Fibroblast of skin of right biceps (primary cell): ENCODE results near the gene MAD2L2.
A peak's percentile ranks its signal among the peaks of the same experiment; 100 is the strongest.

ENCODE experiments used
- DNase-seq: peaks from one replicate; pipeline ENCODE4 v3.0.0-alpha.2; 2013

Gene MAD2L2

GRCh38 chr1:11681071-11681771, at the start of gene MAD2L2:
Gene MAD2L2, minus strand, starts transcription at chr1:11681148. Its CDS starts 547 bp downstream, at chr1:11680601.
- peak; percentile 82 for DNase-seq

- peak; percentile 14 for DNase-seq
Observed at GRCh38 chr1:11730429-11730891, 49.5 kb upstream of the MAD2L2 start.

DNA sequence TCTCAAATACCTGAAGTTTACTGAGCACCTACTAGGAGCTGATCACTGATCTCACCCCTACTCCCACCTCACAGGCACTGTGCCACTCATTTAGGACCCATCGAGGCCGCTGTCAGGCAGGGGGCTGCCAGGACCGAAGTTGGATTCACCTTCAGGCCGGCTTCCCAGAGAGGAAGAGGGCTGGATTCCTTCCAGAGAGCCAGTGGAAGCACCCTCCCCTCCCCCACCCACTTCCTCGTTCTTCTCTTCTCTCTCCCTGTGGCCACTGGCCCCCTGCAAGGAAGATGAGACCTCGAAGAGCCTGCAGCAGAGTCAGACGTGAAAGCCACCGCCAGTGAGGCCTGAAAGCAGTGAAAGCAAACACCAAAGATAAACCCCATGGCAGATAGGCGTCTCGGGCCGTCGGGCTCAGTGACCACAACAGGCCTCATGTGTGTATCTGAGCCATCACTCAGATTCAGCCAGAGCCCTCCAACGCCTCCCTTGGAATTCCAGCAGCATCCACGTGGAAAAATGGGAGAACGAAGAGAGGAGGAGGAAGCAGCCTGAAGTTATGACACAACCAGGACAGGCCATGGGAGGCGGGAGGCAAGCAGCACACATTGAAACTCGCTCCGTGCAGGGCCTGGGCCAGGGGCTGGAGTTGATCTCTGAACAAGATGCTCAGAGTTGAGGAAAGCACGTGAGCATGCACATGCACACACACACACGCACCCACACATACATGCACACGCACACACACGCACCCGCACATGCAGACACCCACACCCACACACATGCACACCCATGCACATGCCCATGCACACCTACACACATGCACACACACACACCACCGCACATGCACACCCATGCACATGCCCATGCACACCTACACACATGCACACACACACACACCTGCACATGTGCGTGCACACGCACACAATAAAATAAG, 48.8 kb upstream of the MAD2L2 start:
- DNase-seq = no peak

GRCh38 chr1:11729155-11729497, 48.2 kb upstream of the MAD2L2 start:
- DNase-seq = no peak

GRCh38 chr1:11728126-11728806, 47.3 kb upstream of the MAD2L2 start:
- DNase-seq = no peak

DNA sequence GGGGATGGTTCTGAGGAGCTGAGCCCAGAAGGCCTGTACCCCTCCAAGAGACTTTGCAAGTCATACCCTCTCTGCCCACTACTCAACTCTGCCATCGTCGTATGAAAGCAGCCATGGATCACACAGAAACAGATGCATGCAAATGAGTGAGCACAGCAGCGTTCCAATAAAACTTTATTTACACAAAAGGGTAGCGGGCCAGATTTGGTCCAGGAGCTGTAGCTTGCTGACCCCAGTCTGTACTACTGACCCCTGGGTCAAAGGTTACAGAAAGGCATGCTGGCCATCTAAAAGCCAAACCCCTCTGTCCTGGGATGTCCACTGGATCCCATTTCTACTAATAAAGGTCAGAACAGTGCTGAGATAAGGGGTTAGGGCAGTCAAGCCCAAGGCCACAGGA, 46.2 kb upstream of the MAD2L2 start:
- DNase-seq = no peak

DNA sequence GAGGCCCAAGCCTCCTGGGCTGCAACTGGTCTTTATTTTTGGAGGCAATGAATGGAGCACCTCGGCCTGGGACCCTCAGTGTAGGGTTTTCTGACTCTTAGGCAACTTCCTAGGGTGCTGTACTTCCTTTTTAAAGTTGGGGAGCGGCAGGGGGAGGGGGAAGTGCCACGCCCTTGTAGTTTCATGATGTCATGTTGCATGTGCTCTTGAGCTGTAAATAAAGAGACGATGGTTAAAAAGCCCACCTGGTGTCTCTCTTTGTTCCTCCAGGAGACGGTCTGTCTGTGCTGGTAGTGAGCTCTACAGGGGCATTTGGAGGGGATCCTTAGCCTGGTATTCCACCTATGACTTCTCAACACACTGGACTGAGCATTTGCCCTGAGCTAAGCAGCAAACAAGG, 44.7 kb upstream of the MAD2L2 start:
- DNase-seq = no peak

DNA sequence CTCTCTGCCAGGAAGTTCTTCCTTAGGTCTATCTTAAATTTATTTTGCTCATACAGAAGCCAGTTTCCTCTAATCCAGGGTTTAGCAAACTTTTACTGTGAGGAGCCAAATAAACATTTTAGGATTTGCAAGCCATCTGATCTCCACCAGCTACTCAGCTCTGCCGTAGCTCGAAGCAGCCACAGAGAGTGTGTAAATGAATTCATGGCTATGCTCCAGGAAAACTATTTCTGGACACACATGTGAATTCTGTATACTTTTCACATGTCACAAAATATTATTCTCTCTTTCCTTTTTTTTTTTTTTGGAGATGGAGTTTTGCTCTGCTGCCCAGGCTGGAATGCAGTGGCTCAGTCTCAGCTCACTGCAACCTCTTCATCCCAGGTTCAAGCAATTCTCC, 41.6 kb upstream of the MAD2L2 start:
- no peak for DNase-seq

DNA sequence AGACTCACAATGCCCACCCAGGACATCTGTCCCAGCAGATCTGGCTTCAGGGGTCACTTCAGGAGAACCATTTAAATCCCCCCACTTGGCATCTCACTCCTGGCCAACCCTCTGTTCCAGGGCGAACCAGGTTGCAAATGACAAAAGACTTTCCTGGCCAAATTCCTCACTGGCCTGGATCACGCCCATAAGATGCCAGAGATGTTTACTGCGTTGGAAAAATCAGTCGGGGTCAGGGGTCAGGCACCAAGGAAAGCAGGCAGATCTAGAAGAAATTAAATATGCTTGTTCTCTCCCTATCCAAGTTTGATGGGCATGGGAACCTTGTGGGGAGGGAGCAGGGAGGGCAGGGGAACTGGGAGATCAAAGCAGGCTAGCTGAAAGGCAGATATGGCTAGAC, 40.4 kb upstream of the MAD2L2 start:
- DNase-seq = no peak

DNA sequence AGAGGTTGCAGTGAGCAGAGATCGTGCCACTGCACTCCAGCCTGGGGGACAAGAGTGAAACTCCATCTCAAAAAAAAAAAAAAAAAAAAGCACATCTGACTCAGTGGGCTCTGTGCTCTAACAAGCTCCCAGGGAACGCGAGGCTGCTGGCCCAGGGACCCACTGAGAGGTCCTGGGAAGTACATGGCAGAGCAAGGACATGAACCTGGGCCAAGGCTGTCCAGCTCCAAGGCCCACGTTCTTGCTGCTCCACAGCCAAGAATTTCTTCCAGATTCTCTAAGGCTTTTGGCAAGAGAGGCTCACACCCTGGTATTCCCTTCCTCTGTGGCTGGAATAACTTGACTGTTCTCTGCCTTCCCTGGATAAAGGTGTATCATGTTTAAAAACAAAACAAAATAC, 39.6 kb upstream of the MAD2L2 start:
- DNase-seq = no peak

DNA sequence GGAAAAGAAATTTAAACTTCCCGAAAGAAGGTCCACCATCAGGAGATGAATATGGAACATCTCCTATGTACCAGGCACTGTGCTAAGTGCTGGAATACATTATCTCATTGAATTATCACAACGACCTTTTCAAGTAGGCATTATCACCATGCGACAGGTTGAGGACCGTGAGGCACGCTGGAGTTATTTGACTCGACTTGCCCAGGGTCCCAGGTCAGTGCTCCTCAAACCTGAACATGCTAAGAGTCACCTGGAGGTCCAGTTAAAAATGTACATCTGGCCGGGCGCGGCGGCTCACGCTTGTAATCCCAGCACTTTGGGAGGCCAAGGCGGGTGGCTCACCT, 39.1 kb upstream of the MAD2L2 start:
- DNase-seq = no peak

DNA sequence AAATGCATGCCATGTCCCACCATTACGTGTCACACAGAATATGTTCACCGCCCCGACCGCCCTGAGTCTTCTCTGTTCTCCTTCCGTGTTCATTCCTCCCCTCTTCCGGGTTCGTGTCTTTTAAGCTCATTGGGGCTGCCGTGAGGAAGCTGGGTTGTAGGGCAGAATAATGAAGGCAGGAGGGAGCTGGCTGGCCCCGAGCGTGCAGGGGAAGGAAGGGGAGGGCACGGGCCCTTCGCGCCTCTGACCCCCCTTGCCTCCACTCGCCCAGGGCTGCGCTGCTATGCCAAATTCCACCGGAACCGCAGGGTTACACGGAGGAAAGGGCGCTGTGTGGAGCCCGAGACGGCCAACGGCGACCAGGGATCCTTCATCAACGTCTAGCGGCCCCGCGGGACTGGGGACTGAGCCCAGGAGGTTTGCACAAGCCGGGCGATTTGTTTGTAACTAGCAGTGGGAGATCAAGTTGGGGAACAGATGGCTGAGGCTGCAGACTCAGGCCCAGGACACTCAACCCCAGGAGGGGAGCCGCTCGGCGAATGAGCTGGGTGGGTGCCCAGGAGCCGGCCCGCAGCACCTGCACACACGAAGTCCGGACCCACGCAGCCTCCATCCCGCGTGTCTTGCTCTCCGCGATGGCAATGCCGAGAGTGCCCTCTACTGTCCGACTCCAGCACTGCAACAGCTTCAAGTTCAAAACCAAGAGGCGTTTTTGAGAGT, 38.5 kb upstream of the MAD2L2 start:
- DNase-seq = peak; percentile 33

GRCh38 chr1:11714831-11715575, 34.1 kb upstream of the MAD2L2 start:
- DNase-seq = no peak

DNA sequence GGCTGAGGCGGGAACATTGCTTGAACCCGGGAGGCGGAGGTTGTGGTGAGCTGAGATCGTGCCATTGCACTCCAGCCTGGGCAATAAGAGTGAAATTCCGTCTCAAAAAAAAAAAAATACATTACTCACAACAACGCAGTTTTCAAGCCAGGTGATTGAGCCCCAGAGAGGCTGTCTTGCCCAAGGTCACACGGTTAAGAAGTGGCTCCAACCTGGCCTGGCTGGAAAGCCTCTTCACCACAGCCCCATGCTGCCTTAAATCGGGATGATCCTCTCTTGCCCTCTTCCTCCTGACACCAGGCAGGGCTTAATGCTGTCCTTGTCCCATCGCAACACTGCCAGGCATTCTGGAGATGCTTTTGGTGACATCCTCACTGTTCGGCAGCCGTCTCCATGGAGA, 32.1 kb upstream of the MAD2L2 start:
- DNase-seq = no peak

DNA sequence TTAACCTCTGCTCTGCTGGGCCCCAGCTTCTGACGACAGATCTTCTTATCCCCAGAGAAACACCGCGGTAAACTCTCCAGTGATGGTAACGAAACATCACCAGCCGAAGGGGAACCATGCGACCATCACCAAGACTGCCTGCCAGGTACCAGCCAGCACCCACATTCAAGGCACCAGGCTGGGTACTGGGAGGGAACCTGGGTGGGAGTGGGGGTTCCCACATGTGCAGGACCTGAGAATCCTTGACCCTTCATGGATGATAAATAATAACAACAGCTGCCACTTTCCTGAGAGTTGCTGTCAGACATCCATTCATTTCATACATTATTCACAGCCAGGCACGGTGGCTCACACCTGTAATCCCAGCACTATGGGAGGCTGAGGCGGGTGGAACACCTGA, 31.3 kb upstream of the MAD2L2 start:
- DNase-seq = no peak

DNA sequence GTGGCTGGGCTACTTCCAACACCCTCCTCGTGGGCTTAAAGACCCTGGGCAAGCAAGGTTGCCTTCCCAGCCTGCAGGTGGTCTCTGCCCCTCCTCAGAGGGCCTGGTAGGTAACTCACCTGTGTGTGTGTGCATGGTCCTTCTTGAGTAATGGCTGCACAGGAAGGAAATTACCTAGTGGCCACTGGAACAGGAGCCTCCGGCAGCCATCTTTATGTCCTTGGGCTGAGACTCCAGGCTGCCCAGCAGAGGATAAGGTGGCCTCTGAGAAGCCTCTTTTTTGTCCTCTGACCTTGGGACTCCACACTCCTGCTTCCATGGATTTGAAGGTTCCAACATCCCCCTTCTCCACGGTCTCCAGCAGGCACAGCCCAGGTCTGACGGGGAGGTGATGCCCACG, 30.5 kb upstream of the MAD2L2 start:
- DNase-seq = no peak

DNA sequence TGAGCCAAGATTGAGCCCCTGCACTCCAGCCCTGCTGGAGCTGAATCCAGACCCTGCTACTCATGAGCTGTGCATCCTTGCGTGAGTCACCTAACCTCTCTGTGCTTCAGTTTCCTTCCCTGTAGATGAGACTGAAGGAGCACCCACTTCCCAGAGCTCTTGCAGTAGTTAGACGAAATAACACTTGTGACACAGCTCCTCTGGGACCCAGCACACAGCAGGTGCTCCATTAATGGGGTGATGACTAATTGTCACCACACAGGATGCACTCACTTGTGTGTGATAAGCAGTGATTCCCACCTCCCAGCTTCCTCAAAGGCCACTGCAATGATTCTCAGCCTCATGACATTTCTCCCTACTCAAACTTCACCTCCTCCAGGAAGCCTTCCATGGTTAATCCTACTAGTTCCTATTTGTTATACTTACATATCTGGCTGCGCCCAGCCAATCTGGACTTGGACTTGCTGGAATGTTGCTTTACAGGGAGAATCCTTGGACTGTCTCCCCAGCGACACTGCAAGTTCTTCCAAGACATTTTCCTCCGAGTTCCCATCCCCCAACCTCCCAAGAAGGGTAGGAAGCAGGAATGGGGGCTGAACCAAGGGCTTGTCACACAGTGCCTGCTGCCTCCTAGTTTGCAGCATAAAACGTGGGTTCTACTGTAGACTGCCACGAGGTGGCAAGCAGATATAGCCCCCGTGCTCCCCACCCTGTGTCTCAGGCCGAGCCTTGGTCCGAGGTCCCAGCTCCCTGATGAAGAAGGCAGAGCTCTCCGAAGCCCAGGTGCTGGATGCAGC, 27.8 kb upstream of the MAD2L2 start:
- DNase-seq = no peak

GRCh38 chr1:11707621-11708276, 26.8 kb upstream of the MAD2L2 start:
- no peak for DNase-seq

DNA sequence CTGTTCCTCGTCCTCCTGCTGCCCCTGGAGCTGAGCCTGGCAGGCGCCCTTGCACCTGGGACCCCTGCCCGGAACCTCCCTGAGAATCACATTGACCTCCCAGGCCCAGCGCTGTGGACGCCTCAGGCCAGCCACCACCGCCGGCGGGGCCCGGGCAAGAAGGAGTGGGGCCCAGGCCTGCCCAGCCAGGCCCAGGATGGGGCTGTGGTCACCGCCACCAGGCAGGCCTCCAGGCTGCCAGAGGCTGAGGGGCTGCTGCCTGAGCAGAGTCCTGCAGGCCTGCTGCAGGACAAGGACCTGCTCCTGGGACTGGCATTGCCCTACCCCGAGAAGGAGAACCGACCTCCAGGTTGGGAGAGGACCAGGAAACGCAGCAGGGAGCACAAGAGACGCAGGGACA, 25.3 kb upstream of the MAD2L2 start:
- DNase-seq = no peak

DNA sequence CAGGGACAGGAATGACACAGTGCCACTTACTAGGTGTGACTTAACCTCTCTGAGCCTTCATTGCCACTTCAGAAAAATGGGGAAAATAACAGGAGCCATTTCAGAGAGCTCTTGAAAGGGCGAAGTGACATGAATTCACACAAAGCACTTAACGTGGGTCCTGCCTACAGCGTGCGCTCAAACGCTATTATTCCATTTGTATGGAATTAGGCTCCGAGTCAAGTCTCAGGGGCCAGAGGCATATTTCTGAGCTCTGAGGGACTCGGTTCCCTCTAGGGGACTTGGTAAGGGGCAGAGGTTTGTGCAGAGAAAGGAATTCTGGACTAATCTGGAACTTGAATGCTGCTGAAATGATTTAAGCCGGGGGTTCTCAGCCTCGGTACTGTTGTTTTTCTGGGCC, 24.6 kb upstream of the MAD2L2 start:
- no peak for DNase-seq
